LoVo (cell line): ENCODE results near the gene NUDT3.
"Not testable (repeated sequence)": the region's sequence is repeated elsewhere in the genome, so short reads cannot be mapped to it uniquely, and the experiment has no call there.

ENCODE experiments used
- DNase-seq: peaks from one replicate; pipeline ENCODE4 v3.0.0-alpha.2; 2016; ENCODE audit warnings: low spot score

Gene NUDT3

DNA sequence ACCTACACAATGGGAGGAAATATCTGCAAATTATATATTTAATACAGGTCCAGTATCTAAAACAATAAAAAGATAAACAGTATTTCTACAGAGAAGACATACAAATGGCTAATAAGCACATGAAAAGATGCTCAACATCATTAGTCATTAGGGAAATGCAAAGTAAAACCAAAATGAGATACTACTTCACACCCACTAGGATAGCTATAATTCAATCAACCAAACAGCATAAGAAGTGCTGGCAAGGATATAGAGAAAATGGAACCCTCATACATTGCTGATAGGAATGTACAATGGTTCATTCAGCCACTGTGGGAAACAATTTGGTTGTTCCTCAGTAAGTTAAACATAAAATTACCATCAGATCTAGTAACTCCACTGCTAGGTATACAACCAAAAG, 48.7 kb downstream of the NUDT3 start:
- DNase-seq, result no peak

DNA sequence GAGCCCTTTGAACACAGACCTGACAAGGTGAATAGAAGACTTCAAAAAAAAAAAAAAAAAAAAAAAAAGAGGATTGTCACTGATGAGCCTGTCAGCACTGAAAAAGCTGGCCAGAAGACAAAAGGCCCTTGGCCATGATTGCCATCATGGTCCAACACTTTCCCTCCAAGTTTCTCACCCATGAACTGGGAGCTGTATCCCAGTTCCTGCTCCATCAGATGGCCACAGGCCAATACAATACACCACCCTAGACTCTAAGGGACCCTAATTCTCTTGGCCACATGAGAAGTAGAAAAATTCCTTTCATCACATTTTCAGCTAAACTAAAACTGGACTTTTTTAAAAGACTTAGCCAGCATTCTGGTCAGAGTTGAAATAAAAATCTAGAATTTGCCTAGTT, 50.2 kb downstream of the NUDT3 start:
- DNase-seq, result no peak

DNA sequence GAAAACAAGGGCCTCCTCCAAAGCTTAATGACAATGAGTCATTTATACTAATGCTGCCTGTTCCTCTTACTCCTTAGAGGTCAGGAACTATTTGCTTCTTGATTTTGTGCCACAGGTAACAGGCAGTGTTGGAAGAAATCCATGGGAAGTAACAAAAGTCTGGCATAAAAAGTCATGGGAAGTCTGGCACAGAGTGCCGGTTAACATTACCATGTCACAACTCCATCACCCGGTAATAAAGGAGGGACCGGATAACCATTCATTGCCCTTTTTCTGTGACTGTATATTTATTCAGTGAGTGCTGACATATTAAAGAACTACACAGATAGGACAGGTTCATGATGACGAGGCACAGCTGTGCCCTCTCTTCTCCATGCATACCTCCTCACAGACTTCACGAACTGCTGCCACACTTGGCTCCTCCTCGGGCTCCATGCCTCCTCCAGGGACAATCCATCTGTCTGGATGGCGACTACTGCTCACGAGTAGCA, 50.9 kb downstream of the NUDT3 start:
- DNase-seq, result no peak

DNA sequence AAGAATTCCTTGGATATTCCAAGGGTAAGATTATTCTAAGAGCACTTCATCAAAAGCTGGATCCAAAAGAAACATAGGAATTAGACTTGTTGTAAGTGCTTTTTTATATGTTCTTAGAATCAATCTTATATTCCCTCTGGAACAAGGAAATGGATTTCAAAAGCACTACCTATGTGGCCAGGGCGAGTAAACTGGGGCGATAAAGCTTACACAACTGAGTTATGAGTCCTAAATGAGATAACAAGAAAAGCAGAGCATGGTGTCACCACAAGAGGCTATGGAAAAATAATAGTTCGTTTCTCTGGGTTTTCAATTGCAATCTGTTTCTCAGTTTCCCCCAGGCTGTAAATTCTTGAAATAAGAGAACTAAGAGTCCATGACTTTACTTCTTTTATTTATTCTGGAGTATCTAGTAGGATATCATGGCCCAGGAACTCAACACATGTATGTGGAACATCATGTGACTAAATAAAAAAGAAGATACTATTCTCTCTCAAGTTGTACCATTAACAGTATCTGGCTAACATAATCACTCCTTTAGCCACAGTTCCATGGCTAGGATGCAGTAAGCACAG, 51.5 kb downstream of the NUDT3 start:
- DNase-seq, result no peak

DNA sequence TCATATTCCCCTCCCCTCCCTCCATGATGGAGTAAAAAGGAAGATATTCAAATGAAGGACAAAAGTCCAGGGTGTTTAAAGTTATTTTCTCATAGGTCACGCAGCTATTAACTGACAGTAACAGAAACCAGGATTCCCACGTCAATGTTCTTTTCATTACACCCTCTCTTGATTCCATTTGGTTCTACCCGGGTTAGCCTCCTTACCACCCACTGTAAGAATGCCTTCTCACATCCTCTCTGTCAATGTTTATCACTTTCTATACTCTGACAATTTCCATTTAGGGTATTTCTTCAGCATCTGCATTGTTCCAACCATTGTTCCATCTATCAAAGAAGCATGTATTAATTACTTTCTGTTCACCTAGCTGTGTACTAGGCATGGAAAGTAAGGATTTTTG, 52.1 kb downstream of the NUDT3 start:
- no peak for DNase-seq

DNA sequence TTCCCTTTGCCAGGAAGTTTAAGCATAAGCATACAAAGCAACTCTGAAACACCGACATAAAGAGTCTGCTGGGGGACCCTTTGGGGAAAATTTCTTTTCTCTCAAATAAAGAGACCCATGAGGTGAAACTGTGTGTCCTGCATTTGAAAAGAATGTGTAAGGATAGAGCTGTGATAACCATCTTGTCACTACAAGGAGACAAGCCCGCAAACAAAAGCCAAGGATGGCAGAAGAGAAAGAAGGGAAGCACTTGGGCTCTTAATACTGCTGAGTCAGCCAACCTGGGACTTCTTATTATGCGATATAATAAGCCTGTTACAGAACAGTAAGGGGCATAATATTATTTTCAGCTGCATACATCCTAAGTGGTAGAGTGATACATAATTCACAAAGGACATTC, 52.5 kb downstream of the NUDT3 start:
- no peak for DNase-seq

DNA sequence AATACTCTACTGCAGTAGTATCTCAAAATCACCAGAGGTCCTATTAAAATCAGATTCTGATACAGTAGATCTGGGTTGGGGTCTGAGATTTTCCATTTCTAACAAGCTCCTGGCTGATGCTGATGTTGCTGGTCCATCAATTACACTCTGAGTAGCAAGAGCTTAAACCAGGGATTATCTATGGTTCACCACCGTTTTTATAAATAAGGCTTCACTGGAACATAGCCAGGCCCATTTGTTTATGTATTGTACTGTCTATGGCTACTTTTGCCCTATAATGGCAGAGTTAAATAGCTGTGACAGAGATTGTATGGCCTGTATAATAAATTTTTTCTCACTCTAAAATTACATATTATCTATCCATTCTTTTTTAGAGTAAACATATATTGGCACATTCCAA, 53.0 kb downstream of the NUDT3 start:
- DNase-seq, result no peak

DNA sequence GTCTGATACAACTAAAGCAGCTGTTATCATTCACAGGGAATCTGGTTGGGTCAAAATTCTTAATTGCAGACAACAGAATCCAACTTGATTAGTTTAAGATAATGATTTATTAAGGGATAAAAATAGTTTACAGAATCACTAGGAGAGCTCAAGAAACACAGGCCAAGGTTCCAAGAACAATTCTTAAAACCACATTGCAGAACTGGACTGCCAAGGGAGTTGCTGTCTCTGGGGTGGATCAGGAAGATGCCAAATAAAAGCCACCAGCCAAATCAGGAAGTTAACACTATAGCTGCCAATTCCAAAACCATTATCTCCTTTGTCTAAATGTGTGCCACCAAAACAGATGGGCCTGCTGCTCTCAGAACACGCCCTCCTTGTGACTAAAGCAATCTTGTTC, 53.7 kb downstream of the NUDT3 start:
- DNase-seq, result no peak

DNA sequence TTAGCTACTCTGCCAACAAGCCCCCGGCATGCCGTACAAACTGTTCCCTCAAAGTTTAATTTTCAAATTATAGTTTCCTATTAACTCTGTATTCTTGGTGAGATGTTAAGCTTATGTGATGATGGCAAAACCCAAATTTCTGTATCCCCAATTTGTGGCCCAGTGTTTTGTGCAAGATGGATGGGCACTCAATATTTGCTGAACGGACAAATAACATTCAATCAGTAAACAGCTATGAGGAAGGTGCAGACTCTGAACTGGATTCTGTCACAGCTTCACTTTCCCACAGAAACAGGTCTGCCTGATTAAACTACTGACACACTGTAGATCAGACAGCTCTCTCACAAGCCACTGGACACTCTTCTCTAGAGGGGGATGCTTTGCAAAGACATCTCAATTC, 54.1 kb downstream of the NUDT3 start:
- DNase-seq, result no peak

DNA sequence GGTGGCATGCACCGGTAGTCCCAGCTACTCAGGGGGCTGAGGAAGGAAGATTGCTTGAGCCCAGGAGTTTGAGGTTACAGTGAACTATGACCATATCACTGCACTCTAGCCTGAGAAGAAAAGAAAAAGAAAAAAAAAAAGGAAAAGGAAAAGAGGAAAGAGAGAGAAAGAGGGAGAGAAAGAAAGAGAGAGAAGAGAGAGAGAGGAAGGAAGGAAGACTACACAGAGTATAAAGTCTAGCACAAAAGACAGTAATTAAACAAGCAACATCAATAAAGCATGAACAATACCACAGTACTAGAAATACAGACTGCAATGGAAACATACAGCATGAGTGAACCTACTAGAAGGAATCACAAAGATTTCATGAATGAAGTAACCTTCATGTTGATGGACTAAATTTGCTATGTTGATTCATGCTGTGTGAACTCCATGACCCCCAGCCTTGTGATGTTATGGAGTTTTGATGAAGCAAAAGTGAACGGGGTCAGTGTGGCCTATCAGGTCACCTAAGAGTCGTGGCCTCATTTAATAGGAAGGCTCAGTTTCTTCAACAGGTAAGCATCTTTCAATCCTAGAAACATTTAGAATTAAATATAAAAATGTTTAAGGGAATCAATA, 57.6 kb downstream of the NUDT3 start:
- no peak for DNase-seq

DNA sequence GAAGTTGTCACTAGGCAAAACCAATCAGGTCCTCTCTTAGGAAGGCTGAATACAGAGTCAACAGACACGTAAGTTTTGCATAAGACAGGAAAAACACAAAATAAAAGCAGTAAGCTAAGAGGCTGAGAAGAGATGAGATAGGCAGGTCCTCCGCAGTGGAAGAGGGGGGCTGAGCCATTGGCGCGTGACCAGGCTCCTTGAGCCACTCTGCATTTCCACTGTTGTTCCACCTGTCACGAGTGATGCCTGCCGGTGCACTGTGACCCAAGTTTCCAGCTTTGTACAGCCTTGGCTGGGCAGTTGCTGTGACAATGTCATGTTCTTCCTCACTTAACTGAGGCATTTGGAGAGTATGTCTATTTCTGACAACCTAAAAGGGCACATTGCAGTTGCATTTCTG, 58.6 kb downstream of the NUDT3 start:
- DNase-seq, result no peak

DNA sequence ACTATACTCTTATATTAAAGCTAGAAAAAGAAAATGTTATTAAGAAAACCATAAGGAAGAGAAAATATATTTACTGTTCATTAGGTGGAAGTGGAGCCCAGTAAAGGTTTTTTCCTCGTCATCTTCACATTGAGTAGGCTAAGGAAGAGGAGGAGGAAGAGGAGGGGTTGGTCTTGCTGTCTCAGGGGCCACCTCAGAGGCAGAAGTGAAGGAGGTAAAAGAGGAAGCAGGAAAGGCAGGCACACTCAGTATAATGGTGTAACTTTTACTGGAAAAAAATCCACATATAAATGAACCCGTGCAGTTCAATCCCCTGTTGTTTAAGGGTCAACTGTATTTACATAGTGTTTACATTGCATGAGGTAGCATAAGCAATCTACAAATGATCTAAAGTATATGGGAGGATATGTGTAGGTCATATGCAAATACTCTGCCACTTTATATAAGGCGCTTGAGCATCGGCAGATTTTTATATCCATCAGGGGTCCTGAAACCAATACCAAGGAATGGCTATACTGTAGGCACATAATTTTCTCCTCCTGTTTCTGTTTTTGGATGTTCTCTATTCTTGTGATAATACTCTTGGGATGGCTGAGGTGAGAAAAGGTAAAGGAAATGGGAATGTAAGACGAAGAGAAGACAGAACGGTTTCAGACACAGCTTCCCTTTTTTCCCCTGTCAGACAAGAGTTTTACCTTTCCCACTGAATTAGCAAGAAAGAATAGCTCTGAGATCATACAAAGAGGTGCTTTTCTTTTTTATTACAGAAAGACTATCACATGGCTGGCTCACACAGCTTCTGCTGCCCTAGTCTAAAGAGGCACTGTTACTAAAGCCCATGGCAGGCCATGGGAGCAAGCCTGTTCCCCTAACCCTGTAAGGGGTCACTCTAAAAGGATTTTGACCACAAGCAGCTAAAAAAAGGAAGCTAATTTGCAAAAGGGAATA, 59.9 kb downstream of the NUDT3 start:
- no peak for DNase-seq

DNA sequence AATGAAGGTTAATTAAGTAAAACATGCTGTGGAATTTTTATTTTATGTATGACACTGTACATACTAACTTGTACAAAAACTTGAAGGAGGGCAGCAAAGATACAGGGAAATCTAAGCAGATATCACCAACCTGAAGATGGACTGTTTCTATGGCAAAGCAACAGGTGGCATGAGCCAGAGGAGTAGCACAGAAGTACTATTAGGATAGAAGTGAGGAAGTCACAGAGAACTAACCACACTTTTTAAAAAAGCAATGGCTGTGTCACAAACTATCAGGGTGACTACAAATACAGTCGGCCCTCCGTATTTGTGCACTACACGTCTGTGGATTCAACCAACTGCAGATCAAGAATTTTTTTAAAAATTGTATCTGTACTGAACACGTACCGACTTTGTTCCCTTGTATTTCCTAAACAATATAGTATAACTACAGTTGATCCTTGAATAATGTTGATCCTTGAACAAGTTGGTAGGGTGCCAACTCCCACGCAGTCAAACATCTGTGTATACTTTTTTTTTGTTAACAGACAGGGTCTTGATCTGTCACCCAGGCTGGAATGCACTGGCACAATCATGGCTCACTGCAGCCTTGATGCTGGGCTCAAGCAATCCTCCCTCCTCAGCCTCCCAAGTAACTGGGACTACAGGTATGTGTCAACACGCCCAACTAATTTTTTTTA, 61.0 kb downstream of the NUDT3 start:
- no peak for DNase-seq

DNA sequence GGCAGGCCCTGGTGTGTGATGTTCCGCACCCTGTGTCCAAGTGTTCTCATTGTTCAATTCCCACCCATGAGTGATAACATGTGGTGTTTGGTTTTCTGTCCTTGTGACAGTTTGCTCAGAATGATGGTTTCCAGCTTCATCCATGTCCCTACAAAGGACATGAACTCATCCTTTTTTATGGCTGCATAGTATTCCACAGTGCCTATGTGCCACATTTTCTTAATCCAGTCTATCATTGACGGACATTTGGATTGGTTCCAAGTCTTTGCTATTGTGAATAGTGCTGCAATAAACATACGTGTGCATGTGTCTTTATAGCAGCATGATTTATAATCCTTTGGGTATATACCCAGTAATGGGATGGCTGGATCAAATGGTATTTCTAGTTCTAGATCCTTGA, 62.7 kb downstream of the NUDT3 start:
- DNase-seq, result not testable (repeated sequence)

DNA sequence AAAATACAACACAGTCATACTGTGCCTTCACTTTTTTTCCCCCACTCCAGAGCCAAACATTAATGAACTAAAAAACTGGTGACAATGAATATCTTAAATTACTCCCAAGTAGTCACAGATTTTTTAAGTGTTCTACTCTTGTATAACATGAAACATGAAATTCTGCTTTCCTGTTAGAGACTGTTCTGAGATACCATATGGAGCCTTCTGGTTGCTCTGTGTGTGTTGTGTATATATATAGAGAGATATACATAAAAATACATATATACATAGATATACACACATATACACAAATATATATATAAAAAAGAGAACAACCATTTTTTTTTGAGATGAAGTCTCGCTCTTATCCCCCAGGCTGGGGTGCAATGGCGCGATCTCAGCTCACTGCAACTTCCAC, 63.5 kb downstream of the NUDT3 start:
- DNase-seq, result no peak

DNA sequence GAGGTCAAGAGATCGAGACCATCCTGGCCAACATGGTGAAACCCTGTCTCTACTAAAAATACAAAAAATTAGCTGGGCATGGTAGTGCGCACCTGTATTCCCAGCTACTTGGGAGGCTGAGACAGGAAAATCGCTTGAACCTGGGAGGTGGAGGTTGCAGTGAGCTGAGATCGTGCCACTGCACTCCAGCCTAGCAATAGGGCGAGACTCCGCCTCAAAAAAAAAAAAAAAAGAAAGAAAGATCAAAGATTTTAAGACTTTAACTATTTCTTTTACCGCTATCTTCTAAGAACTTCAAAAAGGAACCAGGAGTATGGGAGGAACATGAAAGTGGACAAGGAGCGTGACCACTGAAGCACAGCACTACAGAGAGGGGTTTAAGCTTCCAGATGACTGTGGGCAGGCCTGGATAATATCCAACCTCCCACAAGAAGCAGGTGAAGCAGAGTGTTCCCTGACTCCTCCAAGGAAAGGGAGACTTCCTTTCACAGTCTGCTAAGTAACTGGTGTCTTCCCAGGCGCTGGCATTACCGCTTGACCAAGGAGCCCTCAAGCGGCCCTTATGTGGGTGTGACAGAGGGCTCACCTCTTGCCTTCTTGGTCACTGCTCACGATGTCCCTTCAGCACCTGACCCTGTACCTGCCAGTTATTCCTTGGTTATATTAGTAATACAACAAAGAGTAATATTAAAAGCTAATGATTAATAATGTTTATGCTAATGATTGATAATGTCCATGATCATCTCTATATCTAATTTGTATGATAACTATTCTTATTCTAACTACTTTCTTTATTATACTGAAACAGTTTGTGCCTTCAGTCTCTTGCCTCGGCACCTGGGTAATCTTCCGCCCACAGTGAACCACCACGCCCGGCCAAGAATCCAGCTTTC, 64.9 kb downstream of the NUDT3 start:
- DNase-seq, result not testable (repeated sequence)

DNA sequence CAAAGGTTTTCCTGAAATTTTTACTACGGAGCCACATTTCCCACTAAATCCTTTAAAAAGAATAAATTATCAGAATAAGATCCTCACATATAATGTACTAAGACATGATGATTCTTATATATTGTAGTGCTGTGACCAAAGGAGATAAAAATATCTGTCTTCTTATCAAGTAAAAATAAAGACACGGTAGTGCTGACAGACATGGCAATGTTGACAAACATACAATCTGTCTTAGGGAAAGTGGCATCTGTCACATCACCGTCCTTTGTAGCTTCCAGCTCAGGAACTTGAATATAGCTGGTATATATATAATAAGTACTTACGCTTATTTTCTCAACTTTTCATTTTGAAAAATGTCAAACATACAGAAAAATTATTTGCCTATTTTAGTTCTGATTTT, 66.8 kb downstream of the NUDT3 start:
- no peak for DNase-seq

DNA sequence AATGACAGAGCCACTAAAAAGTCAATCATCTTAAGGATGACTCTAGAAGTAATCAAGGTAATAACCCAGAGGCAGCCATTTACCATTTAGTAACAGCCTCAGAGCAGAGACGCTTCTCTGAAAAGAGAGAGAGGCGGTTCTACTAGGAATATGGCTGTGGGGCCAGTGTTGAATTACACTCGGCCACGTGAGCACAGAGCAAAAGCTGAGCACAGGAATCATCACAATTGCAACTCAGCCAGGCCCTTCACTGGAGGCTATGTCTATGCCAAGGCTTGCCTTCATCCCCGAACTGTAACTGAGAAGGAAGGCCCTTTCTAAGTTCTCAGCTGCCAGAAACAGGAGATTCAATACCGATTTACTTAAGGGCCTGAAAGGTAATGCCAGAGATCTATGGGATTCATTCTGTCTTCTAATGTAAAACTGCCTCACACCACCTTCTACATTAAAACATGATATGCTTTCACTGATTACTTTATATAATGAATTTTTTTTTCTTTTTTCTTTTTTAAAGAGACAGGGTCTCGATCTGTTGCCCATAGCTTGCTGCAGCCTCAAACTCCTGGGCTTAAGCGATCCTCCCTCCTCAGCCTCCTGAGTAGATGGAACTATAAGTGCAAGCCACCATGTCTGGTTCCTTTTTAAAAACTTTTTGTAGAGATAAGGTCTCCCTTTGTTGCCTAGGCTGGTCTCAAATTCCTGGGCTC, 67.6 kb downstream of the NUDT3 start:
- DNase-seq, result no peak

DNA sequence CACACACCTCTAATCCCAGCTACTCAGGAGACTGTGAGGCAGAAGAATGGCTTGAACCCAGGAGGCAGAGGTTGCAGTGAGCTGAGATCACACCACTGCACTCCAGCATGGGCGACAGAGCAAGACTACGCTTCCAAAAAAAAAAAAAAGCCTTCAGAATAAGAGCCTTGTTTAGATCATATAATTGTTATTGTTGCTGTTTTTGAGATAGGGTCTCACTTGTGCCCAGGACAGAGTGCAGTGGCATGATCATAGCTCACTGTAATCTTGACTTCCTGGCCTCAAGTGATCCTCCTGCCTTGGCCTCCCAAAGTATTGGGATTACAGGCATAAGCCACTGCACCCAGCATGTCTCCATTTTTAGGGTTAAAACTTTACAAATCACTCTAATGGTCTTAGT, 68.2 kb downstream of the NUDT3 start:
- DNase-seq, result not testable (repeated sequence)

DNA sequence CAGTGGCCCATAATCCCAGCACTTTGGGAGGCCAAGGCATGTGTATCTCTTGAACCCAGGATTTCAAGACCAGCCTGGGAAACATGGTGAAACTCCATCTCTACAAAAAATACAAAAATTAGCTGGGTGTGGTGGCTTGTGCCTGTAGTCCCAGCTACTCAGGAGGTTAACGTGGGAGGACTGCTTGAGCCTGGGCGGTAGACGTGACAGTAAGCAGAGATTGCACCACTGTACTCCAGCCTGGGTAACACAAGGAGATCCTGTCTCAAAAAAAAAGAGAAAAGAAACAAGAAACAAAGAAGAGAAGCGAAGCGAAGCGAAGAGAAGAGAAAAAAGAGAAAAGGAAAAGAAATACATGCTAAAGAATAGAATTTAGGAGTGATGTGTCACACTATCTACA, 69.2 kb downstream of the NUDT3 start:
- no peak for DNase-seq

DNA sequence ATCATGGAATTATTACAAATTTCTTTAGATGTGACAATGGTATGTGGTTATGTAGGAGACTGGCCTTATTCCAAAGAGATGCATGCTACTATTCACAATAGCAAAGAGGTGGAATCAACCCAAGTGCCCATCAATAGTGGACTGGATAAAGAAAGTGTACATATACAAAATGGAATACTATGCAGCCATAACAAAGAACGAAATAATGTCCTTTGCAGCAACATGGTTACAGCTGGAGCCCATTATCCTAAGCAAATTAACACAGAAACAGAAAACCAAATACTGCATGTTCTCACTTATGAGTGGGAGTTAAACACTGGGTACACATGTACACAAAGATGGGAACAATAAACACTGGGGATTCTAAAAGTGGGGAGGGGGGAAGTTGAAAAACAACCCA, 69.7 kb downstream of the NUDT3 start:
- no peak for DNase-seq
